HG02642 (cell line): ENCODE results near the gene KIF22.
"Not testable (repeated sequence)": the region's sequence is repeated elsewhere in the genome, so short reads cannot be mapped to it uniquely, and the experiment has no call there.

Source experiments
- ATAC-seq: cut with Tn5 transposase; IDR thresholded peaks from one replicate; pipeline ENCODE4 v1.9.1; 2021; ENCODE audit warnings: mild to moderate bottlenecking; ENCODE audit not compliant: unreplicated experiment, poor library complexity

Gene KIF22

GRCh38 chr16:29765167-29766032, 25.2 kb upstream of the KIF22 start:
- ATAC-seq = no peak

- ATAC-seq = no peak
Observed at GRCh38 chr16:29766571-29766970, 24.0 kb upstream of the KIF22 start.

- no peak for ATAC-seq
Observed at GRCh38 chr16:29767062-29767461, 23.5 kb upstream of the KIF22 start.

DNA sequence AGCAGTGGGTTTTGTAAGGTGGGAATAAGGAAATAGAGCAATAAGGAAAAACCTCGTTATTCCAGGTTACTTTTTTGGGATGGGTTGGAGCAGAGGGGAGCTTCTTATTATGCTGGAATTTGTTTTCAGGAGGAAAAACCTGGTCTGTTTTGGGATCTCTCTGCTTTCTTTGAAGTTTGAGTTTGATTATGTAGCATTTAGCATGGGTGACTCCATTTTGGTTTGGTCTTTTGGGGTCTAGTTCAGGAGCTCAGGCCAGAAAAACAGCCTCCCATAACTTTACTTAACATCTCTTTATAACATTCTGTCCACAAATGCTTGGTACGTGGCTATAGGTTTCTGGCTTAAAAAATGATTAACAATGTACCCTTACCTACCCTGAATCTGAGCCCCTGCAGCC, 21.0 kb upstream of the KIF22 start:
- no peak for ATAC-seq

DNA sequence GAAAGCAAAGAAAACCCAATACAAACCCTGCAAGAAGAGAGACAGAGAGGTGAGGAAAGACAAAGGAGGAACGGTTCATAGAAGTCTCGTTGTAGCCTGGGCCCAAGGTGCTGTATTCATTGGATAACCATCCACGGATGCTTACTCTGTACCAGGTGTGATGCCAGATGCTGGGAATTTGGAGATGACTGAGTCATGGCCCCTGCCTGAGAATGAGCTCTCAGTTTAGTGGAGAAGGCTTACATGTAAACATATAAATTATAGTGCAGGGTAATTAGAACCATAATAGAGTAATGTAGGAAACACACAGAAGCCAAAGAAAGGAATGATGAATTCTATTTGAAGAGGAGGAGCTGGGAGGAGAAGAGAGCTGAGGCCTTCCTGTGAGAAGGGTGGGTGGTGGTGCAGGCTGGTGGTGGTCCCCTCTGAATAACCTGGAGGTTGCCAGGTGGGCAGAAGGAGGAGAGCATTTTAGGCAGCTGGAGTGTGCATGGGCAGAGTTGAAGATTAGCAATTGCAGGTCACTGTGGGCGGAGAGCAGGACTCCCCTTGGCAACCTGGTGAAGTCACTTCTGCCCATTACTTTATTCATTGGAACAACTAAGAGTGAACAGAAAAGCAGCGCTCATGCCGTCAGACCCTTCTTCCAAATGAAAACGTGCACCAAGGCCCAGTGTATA, 20.2 kb upstream of the KIF22 start:
- ATAC-seq = no peak

- ATAC-seq = not testable (repeated sequence)
Observed at GRCh38 chr16:29772330-29772729, 18.2 kb upstream of the KIF22 start.

DNA sequence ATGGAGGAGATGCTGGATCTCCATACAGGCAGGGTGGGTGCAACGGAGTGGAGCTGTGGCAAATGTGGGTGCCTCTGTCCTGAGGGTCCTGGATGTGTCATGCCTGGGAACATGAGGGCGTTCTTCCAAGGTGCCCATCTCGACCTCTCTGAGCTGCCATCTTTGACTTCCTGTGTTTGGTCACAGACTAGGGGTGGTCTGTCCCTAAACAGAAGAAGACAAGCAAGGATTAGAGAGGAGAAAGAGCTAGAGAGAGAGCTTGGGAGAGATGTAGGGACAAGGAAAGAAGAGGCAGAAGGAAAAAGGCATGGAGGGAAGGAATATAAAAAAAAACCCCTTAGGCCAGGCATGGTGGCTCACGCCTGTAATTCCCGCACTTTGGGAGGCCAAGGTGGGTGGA, 15.8 kb upstream of the KIF22 start:
- no peak for ATAC-seq

GRCh38 chr16:29775742-29776408, 14.7 kb upstream of the KIF22 start:
- ATAC-seq = no peak

DNA sequence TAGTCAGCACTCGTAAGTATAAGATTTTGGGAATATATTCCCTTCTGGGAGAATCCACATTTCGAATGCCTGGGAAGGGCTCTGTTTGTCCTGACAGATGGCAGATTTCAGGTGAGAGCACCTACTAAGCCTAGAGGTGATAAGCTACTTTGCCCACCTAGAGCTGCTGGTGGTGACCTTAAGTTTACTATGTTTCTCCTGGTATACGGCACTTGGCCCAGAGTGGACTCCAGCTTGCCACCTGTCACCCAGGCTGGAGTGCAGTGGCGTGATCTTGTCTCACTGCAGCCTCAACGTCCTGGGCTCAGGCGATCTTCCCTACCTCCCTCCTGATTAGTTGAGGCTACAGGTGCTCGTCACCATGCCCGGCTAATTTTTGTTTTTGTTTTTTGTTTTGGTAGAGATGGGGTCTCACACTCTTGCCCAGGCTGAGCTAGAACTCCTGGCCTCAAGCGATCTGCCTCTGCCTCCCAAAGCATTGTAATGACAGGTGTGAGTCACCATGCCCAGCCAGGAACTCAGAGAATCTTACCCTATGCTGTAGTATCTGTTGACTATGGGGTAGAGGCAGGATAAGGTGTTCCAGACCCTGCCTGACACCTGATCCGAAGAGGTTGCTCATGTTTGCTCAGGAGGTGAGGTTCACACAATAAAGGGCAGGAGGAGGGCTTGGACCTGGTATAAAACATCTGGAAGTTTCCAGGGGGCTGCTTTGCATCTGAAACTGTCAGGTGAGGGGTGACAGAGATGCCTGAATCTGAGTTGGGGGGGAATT, 12.8 kb upstream of the KIF22 start, which contains the start of gene ZG16:
TSS of gene ZG16 (plus strand) at position 681 of the 775 bp plus-strand sequence. CDS start 1,011 bp downstream, outside the sequence.
- ATAC-seq = no peak

DNA sequence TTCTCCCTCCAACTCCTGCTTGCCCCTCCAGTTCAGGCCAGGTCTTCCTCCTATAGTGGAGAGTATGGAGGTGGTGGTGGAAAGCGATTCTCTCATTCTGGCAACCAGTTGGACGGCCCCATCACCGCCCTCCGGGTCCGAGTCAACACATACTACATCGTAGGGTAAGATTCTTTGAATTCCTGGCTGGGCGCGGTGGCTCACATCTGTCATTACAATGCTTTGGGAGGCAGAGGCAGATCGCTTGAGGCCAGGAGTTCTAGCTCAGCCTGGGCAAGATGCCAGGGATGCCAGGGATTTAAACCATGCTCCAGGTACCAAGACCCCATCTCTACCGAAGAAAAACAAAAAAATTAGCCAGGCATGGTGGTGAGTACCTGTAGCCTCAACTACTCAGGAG, 11.1 kb upstream of the KIF22 start:
- ATAC-seq = no peak

DNA sequence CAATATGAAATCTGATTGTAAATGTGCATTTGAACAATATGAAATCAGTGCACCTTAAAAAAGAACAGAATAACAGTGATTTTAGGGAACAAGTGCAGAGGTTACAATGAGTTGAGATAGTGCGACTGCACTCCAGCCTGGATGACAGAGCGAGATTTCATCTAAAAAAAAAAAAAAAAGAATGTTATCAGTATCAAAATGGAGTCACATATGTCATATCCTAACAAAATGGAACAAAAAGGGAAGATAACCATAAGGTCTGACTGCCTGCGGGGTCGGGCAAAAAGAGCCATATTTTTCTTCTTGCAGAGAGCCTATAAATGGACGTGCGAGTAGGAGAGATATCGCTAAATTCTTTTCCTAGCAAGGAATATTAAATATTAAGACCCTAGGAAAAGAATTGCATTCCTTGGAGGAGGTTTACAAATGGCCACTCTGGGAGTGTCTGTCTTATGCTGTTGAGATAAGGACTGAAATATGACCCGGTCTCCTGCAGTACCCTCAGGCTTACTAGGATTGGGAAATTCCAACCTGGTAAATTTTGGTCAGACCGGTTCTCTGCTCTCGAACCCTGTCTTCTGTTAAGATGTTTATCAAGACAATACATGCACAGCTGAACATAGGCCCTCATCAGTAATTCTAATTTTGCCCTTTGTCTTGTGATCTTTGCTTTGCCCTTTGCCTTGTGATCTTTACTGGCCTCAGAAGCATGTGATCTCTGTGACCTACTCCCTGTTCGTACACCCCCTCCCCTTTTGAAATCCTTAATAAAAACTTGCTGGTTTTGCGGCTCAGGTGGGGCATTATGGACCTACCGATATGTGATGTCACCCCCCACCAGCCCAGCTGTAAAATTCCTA, 7.2 kb upstream of the KIF22 start:
- not testable (repeated sequence) for ATAC-seq

- ATAC-seq = no peak
Observed at GRCh38 chr16:29784157-29784556, 6.4 kb upstream of the KIF22 start.

GRCh38 chr16:29784901-29785500, 5.5 kb upstream of the KIF22 start:
- peak; percentile 53 for ATAC-seq

DNA sequence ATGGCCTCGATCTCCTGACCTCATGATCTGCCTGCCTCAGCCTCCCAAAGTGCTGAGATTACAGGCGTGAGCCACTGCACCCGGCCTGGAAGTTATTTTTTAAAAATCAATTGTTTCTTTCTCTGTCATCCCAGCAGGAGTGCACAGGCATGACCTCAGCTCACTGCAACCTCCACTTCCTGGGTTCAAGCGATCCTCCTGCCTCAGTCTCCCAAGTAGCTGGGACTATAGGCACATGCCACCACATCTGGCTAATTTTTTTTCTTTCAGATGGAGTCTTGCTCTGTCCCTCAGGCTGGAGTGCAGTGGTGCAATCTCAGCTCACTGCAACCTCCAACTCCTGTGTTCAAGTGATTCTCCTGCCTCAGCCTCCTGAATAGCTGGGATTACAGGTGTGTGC, 3.4 kb upstream of the KIF22 start:
- ATAC-seq = not testable (repeated sequence)

DNA sequence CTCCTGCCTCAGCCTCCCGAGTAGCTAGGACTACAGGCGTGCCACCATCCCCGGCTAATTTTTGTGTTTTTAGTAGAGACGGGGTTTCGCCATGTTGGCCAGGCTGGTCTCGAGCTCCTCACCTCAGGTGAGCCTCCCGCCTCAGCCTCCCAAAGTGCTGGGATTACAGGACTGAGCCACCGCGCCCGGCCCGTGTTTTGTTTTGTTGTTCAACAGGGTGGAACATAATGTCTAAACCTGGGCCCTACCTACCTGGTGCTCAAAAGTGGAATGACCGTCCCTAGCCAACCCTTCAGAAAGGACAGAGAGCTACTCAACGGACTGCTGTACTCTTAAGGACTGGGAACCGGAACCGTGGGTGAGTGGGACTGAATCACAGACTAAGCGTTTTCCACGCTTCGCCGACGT, 772 bp upstream of the KIF22 start:
- ATAC-seq = no peak

DNA sequence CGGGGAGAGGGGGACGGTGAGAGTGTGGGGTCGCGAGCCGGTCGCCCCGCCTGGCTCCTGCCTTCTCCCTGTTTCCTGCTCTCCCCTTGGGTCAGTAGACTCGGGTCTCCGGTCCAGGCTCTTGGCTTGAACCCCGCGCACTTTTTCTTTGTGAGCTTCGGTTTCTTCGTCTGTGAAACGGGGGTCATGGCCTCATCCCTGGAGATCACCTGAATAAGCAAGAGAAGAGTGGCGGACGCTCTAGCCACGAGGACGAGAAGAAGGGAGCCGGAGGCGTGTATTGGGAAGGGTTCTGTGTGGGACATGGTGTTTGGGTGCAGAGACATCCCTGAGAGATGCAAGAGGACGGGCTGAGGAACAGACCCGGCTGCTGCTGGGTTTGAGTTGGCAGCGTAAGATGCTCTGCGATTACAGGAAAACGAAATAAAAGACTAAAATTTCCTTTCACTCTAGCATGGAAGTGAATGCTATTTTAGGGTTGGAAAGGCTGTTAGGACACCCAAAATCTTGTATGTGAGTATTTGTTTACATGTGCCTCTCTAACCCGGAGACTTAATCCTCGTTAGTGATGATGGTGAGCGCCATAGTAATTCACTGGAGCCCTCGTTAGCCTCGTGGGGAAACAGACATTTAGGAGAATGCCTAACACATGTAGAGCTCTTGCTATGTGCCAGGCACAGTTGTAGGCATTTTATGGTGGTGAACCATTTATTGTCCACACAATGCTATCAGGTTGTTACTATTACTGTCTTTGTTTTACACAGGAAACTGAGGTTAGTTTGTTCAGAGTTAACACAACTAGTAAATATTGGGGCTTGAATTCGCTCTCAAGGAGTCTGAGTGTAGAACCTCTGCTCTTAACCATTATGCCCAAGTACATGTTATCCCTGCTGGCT, 646 bp downstream of the KIF22 start:
- peak; percentile 31 for ATAC-seq

DNA sequence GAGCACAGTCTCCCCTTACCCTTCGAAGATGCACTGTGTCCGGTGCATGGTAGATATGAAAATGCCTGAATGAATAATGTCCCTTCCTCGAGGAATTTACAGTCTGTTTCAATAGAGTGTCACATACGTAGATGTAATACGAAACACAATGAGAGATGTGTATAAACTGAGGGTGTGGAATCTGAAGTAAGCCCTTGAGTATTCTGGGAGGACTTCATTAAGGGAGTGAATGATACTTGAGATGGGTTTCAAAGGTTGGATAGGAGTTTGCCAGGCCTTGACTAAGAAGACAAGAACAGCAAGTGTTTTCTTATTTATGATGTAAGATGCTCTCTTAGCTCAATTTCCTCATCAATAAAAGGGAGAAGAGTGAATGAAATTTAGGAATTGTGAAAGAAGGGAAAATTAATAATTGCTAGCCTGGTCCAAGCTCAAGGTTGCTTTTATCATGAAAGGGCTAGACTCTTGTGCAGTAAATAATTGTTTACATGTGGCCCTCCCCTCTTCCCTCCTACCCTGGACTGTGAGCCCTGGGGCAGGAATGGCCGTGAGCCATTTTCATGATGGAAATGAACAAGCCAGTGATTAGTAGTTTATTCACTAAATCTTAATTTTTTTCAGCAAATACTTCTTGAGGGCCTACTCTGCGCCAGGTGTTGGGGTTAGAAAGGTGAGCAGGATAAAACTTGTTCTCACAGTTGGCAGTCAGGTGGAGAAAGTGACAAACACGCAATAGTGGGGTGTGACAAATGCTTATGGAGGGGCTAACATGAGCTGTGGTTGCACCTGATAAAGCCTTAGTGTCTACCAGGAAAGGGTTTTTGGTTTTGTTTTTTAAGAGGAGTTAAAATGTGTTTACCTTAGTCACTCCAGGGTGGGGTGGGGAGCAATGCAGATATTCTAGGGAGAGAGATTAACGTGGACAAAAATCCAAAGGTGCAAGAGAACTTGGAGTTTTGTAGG, 1.6 kb downstream of the KIF22 start:
- ATAC-seq = no peak
